NCI-H774 (cell line): Measurements from ENCODE around the gene CCNE1.
"Not testable (repeated sequence)": the region's sequence is repeated elsewhere in the genome, so short reads cannot be mapped to it uniquely, and the experiment has no call there.

ENCODE experiments used
- DNase-seq: peaks from one replicate; lab custom pipeline; 2025; lab: John Stamatoyannopoulos, UW

Gene CCNE1

GRCh38 chr19:29815231-29815630 is 3.4 kb downstream of the CCNE1 start:
- no peak for DNase-seq

GRCh38 chr19:29817316-29817715 is 5.5 kb downstream of the CCNE1 start:
- no peak for DNase-seq

GRCh38 chr19:29819300-29819699 is 7.5 kb downstream of the CCNE1 start:
- DNase-seq: no peak

GRCh38 chr19:29819986-29820385 is 8.2 kb downstream of the CCNE1 start:
- no peak for DNase-seq

DNA sequence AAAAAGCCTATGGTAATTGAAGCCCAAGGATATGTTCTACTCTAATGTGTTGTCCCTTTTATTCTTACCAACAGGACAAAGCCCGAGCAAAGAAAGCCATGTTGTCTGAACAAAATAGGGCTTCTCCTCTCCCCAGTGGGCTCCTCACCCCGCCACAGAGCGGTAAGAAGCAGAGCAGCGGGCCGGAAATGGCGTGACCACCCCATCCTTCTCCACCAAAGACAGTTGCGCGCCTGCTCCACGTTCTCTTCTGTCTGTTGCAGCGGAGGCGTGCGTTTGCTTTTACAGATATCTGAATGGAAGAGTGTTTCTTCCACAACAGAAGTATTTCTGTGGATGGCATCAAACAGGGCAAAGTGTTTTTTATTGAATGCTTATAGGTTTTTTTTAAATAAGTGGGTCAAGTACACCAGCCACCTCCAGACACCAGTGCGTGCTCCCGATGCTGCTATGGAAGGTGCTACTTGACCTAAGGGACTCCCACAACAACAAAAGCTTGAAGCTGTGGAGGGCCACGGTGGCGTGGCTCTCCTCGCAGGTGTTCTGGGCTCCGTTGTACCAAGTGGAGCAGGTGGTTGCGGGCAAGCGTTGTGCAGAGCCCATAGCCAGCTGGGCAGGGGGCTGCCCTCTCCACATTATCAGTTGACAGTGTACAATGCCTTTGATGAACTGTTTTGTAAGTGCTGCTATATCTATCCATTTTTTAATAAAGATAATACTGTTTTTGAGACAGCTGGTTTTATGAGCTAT is 12.0 kb downstream of the CCNE1 start:
- no peak for DNase-seq

DNA sequence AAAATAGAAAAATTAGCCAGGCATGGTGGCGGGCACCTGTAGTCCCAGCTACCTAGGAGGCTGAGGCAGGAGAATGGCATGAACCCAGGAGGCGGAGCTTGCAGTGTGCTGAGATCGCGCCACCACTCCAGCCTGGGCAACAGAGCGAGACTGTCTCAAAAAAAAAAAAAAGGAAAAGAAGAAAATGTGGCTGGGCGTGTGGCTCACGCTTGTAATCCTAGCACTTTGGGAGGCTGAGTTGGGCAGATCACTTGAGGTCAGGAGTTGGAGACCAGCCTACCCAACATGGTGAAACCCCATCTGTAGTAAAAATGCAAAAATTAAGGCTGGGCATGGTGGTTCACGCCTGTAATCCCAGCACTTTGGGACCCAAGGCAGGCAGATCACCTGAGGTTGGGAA is 13.5 kb downstream of the CCNE1 start:
- not testable (repeated sequence) for DNase-seq

DNA sequence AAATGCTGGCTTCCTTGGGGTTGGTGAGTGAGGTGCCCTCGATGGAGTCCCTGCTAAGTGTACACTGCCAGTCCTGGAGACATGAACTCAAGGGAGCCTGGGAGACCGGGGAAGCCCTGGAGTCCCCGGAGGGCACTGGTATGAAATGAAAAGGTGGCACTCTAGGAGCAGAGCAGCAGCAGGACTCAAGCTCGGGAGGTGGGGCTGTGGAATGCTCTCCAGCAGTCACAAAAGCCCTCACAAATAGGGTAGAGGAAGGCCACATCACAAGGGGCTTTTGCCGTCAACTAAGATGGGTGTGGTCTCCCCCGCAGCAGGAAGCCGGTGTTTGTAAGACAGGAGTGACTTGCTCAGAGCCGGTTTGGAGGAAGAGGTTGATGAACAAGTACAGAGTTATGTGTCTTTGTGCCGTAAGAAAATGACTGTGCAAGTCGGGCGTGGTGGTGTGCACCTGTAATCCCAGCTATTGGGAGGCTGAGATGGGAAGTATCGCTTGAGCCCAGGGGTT is 19.3 kb downstream of the CCNE1 start:
- DNase-seq: no peak

- no peak for DNase-seq
These were observed 19.9 kb downstream of the CCNE1 start for GRCh38 chr19:29831686-29832085.

GRCh38 chr19:29832801-29833200 is 21.0 kb downstream of the CCNE1 start:
- DNase-seq: no peak

DNA sequence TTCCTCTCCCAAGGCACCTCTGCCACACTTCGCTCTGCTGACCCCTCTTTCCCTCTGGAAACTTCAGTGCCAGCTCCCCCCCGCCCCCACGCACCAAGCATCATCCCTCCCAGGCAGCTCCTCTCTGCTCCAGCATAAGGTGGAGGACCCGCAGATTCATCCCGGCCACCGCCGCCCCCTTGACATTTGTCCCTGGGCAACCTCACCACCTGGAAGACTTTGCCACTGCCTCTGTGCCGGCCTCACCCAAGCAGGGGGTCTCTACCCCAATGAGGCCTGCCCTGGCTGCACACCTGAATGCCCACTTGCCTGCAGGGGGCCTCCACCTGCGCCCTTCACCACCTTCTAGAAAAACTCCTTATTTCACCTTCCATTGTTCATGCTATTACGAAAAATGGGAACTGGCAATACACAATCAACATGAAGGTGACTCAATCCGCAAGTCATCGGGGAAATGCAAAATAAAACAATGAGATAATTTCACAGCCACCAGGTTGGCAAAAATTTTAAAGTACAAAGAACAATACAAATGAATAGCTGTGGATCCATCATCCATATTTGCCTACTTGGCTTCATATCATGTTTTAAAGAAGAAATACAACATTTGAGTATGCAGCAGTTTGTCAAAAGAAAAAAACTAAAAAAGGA is 21.9 kb downstream of the CCNE1 start:
- no peak for DNase-seq

DNA sequence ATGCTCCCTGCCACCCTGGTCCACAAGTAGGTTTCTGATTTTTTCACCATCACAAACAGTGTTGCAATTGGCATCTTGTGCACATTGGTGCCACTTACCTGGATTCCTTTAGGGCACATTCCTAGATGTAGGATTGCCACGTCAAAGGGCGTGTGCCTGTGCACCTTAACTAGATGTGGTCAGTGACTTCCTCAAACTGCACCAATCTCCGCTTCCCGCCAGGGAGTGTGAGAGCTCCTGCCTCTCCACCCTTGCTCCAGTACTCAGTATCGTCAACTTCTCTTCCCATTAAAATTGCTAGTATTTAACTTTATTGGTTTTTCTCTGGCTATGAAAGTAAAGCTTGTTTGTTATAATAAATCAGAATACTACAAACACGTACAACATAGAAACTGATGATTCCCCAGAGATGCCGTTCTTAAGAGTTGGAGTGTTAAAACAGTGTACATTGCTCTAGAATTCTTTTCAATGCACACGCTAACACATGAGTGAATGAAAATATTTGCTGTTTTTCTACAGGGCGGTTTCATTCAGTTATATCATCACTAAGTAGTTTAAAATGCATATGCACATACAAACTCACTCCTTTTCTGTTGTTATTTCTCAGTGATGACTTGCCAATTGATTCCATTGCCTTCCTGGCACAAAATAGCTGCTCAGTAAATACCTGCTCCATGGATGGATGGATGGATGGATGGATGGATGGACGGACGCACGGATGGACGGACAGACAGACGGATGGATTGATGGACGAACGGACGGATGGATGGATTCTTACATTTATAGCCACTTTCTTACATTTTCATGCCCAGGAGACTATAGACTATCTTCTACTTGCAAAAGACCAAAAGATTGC is 23.4 kb downstream of the CCNE1 start:
- no peak for DNase-seq

DNA sequence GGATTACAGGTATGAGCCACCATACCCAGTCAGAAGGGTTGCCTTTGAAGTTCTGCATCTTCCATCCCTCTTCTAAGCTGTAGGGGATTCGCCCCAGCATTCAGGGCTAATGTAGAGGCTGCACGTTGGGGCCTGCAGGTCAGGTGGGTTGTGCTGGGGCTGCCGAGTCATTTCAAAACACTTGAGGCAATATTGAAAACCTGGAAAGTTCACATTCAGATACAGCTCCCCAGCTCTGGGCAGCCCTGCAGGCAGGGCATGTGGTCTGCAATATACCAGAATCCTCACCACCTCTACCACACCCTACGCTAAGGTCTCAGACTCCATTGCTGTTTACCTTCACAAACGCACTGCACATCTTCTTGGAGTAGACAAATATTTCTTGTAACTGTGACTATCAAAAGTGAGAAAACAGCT is 24.6 kb downstream of the CCNE1 start:
- DNase-seq: no peak

DNA sequence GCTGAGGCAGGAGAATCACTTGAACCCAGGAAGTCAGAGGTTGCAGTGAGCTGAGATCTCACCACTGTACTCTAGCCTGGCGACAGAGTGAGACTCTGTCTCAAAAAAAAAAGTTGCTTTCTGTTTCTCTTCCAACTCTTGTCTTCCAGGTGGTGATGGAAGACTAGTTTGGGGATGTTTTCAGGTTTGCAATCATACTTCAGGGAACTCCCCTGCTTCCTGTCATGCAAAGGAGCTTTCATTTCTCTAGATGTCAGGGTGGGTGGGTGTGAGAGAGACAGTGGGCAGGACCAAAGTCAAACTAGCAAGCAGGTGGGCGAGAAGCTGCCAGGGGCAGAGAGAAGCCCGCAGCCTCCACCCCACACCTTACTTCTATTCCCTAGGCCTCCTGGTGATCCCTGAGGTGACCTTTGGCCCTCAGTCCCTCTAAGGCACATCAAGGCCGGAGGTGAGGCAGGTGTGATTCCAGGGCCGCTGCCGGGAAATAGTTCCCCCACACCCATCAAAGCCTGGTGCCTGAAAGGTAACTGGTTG is 25.7 kb downstream of the CCNE1 start:
- no peak for DNase-seq

DNA sequence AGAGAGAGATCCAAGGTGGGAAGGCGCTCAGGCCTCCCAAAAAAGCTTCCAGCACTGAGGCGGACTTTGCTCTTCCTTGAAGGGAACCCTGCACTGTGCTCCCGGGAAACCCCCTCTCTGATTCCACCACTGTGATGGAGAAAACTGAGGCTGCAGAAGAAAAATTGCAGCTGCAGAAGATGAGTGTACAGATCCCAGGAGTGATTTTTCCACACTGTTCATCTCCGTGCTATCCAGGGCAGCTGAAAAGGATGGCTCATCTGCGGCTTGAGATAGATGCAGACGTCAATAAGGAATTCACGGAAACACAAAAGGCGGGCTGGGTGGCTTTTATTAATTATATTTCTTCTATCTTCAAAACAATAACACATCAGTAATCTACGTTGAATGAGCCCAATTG is 26.2 kb downstream of the CCNE1 start:
- DNase-seq: no peak

DNA sequence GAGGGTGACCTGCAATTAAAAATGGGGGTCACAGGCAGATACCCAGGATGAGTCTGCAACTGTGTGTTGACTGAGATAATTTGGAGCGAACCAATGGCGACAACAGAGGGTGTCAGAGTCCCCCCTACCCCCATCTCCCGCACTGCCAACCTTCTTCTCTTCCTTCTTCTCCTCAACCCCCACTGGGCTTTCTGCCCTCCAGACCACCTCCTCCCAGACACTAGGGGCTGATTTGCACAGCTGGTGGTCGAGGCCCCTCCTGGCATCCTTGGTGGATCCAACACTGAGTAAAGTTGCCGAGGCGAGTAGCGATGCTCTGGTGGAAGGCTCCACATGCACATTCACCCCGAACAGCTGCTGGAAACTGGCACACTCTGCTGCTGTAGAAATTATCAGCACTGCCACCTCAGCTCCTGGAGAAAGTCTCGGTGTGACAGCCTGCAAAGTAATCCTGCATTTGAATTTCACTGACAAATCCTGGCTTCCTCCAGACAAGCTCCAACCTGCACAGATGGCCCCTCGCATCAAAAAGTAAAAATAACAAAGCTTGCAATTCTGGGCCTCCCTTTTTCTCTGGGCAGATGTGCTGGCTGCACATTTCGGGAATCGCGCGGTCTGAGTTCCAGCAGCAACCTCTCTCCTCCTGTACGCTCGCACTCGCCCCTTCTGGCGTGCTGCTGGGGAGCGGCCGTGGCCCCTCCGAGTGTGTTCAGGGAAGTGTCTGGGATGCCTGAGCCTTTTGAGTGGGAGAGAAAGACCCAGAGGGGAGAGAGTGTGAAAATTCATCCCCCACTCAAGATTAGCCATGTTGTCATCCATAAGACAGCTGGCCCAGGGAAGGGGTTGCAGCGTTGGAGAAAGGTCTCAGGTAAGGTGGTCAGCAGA is 28.5 kb downstream of the CCNE1 start:
- DNase-seq: no peak

DNA sequence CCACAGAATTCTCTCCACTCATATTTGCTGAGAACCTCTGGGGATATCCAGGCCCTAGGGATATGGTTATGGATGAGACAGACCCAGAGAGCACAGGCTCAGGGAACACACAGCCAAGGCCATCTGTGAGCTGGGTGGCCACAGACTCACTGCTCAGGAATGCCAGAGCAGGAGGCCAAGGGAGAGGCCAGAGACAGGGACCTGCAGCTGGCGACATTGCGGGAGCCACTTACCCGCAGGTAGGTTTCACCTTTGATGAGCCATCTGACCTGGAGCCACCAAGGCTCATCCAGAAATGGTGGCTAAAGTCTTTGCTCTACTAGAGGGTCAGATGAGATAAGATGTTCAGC is 29.4 kb downstream of the CCNE1 start:
- DNase-seq: no peak

- DNase-seq: no peak
These were observed 30.0 kb downstream of the CCNE1 start for GRCh38 chr19:29841559-29842367.

- no peak for DNase-seq
These were observed 30.8 kb downstream of the CCNE1 start for GRCh38 chr19:29842471-29843179.

DNA sequence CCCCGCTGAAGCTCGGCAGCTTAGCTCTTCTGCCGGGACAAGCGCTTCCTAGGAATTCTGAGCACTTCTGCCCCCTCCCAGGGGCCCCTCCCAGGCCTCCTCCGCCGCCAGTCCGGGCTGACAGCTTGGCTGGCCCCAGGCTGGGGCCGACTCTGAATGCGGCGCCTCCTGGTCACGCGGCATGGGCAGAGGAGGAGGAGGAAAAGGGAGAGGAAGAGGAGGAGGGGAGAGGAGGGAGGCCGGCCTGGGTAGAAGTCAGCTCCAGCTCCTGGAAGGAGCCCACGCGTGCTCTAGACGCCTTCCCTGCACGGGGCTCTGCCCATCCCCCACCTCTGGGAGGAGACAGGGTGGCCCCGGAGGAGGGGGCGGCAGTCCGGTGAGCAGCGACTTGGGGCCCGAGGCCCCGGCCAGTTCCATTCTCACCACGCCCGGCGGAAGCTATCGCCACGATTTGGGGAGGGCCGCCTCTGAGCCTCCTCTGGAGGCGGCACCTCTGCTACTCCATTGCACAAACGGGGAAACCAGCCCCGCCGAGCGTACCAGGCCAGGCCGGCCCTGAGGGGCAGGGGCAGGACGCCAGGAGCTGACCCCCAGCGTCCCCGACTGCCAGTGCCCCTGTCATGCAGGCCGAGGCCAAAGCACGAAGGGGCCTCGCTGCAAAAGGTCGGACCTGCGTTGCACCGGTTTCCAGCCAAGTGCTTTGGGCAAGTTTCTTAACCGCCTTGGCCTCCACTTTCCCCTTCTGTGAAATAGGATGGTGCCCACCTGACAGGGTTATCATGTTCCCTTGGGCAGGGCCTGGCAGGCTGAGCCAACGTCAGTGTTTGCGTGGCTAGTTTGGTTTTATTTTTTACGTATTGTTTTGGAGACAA is 31.6 kb downstream of the CCNE1 start:
- DNase-seq: no peak
